GM12878 (cell line): ENCODE measurements around the gene DVL2. TPM values are rescaled to one million over a fixed set of nuclear protein-coding genes. Genes with fewer than 3 reads are reported as not detected.
A peak's percentile ranks its signal among the peaks of the same experiment; 100 is the strongest.
"Not testable (repeated sequence)": the region's sequence is repeated elsewhere in the genome, so short reads cannot be mapped to it uniquely, and the experiment has no call there.

Experiments
- ATAC-seq: fragments of 200-7000 bp; cut with Tn5 transposase; 3 replicates; pipeline ENCODE4 v1.9.1; 2020; ENCODE audit warnings: mild to moderate bottlenecking, moderate library complexity
- BruUV-seq: library from RNA; stranded (reverse); fragments of 400-500 nt; replicated peaks from 2 replicates; lab custom pipeline; 2021; lab: Mats Ljungman, UMichigan
- CTCF ChIA-PET: fragments of 300-600 bp; sonication (Branson Sonifier 250); formaldehyde crosslinking; extraction: SDS; loops from one replicate; lab custom pipeline; 2021; ENCODE audit warnings: inconsistent platforms; lab: Yijun Ruan, JAX
- POLR2A ChIA-PET: fragments of 350-600 bp; formaldehyde crosslinking; extraction: SDS; loops from one replicate; lab custom pipeline; 2021; ENCODE audit warnings: inconsistent platforms; lab: Charles Lee
- RAD21 ChIA-PET: fragments of 300-600 bp; sonication (Branson Sonifier 250); formaldehyde crosslinking; loops from one replicate; lab custom pipeline; 2023; ENCODE audit warnings: antibody characterized with exemption; ENCODE audit not compliant: unreplicated experiment; lab: Charles Lee
- SMC1A ChIA-PET: fragments of 300-600 bp; sonication (Branson Sonifier 250); formaldehyde crosslinking; loops from one replicate; lab custom pipeline; 2023; ENCODE audit not compliant: unreplicated experiment, uncharacterized antibody; lab: Charles Lee
- DNase-seq: peaks from one replicate; pipeline ENCODE4 v3.0.0-alpha.2; 2011; ENCODE audit warnings: low read depth, low spot score
- FAIRE-seq: peaks from 3 replicates; lab custom pipeline; 2011; peaks lifted over from hg19 to GRCh38; lab: Jason Lieb, UNC
- H2AFZ ChIP-seq: 2 replicates; pipeline ENCODE4 v1.6.0; 2011; ENCODE audit warnings: low read depth, low read length, control low read depth; ENCODE audit not compliant: control insufficient read depth
- H3K27ac ChIP-seq: 2 replicates; pipeline ENCODE4 v1.5.1; 2011; ENCODE audit warnings: control low read depth; ENCODE audit not compliant: control insufficient read depth, insufficient read depth
- H3K27me3 ChIP-seq, 2 experiments: replicated peaks in 1 of 2; 2 replicates each; pipeline versions ENCODE4 v1.6.0 to v1.6.1; 2011; ENCODE audit warnings: low read length in 1 of 2; ENCODE audit not compliant: control insufficient read depth in 2 of 2, insufficient read depth in 2 of 2
- H3K36me3 ChIP-seq, 2 experiments: 2 replicates each; pipeline ENCODE4 v1.5.1; 2011; ENCODE audit warnings: low read length in 1 of 2; ENCODE audit not compliant: control insufficient read depth in 2 of 2, insufficient read depth in 2 of 2
- H3K4me1 ChIP-seq: 2 replicates; pipeline ENCODE4 v1.6.1; 2011; ENCODE audit warnings: mild to moderate bottlenecking, low read length, moderate library complexity, mixed read lengths; ENCODE audit not compliant: control insufficient read depth, insufficient read depth
- H3K4me2 ChIP-seq: 2 replicates; pipeline ENCODE4 v1.6.0; 2011; ENCODE audit warnings: control low read depth; ENCODE audit not compliant: control insufficient read depth, insufficient read depth
- H3K4me3 ChIP-seq: fragments of 200-600 bp; sonication (generic); 2 replicates; pipeline ENCODE4 v1.5.1; 2016
- H3K79me2 ChIP-seq: 2 replicates; pipeline ENCODE4 v1.6.0; 2011; ENCODE audit warnings: low read length; ENCODE audit not compliant: control insufficient read depth, insufficient read depth
- H3K9ac ChIP-seq: 2 replicates; pipeline ENCODE4 v1.8.0; 2011; ENCODE audit warnings: low read length, control low read depth, mixed read lengths; ENCODE audit not compliant: control insufficient read depth, insufficient read depth
- H3K9me3 ChIP-seq: replicated peaks from 3 replicates; pipeline ENCODE4 v1.5.1; 2011; ENCODE audit warnings: mild to moderate bottlenecking, low read length; ENCODE audit not compliant: control insufficient read depth, insufficient read depth
- H4K20me1 ChIP-seq: 2 replicates; pipeline ENCODE4 v1.6.0; 2011; ENCODE audit not compliant: control insufficient read depth, insufficient read depth
- RAD21 ChIP-seq: IDR thresholded peaks from 2 replicates; pipeline ENCODE4 v1.6.1; 2011; ENCODE audit warnings: mild to moderate bottlenecking, low read depth, low read length, moderate library complexity; ENCODE audit not compliant: insufficient read depth
- SMAD5 ChIP-seq: IDR thresholded peaks from 2 replicates; pipeline ENCODE4 v1.6.1; 2016; ENCODE audit warnings: antibody characterized with exemption, low read depth
- SREBF1 ChIP-seq: IDR thresholded peaks from 2 replicates; pipeline ENCODE4 v1.6.1; 2012; ENCODE audit warnings: mild to moderate bottlenecking, low read length
- TCF12 ChIP-seq: IDR thresholded peaks from 2 replicates; pipeline ENCODE4 v1.6.1; 2011; ENCODE audit warnings: low read depth, mild to moderate bottlenecking, low read length
- WGBS: methylation state at CpG from one replicate; pipeline ENCODE4 v1.1.6; 2016; ENCODE audit warnings: low lambda C conversion rate; ENCODE audit not compliant: insufficient replicate concordance, insufficient coverage; ENCODE audit errors: missing lambda C conversion rate; 5-methylcytosine and 5-hydroxymethylcytosine counted together
- in situ Hi-C: fragments of 300-500 bp; cut with MboI; formaldehyde crosslinking; loops from 9 replicates; pipeline ENCODE4 v1.14.3; 2018; ENCODE audit warnings: mixed read lengths
- intact Hi-C: fragments of 100-400 bp; cut with micrococcal nuclease; formaldehyde crosslinking; loops from one replicate; pipeline ENCODE4 v1.14.2; 2022; ENCODE audit not compliant: unreplicated experiment
- polyA plus RNA-seq, 11 experiments: library from polyadenylated mRNA; depleted of rRNA in 4 of 11; unstranded in 6 of 11; stranded (reverse) in 5 of 11; fragments of >200 nt; fragmentation: Nextera tagmentation in 4 of 11; fragmentation: Illumina TruSeq in 1 of 11; extraction: Ambion mirVana in 4 of 11; extraction: Trizol in 1 of 11; gene quantifications; 1 replicate in 1 of 11; 2 replicates in 10 of 11; pipeline versions ENCODE4 v1.2.1 to v1.2.3, GENCODE V29; 2011 to 2016; ENCODE audit warnings: inconsistent platforms in 2 of 11, missing spikeins in 2 of 11, low read depth in 1 of 11
- total RNA-seq, 4 experiments: library from RNA; depleted of rRNA in 3 of 4; stranded (reverse); fragments of >200 nt in 3 of 4; fragmentation: Illumina TruSeq in 1 of 4; extraction: Trizol in 1 of 4; gene quantifications; 2 replicates each; pipeline versions ENCODE4 v1.2.1 to v1.2.3, GENCODE V29; 2013 to 2021

The DVL2 gene
- total and polyA plus RNA-seq, 10 of the 15 experiments (the other 5 are each of a cell fraction or from before 2014, with no cell fraction given), result 0.97 to 44.8 (median 23.2) TPM

DNA sequence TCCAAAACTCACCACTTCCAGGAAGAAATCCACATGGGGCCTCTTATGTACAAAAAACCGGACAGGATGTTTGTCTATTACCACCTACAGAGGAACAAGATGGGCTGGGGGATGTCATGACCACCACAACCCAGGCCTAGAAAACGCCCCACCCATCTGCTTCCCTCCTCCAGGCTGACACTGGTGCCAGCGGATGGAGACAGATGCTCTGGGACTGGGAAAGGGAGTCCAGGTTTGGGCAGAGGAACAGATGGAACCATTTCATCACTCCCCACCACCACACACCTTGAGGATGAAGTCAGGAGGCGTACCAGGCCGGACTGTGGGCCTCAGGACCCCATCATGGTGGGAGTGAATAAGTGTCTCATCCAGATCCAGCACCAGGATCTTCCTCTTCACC, 12.5 kb upstream of the DVL2 start:
- Histone ChIP-seq H2AFZ (no peak overlapping the region), H3K4me3 (no peak overlapping the region), H3K9ac (no peak overlapping the region), H3K4me2 (no peak overlapping the region), H3K27ac (no peak overlapping the region), H3K4me1 (peaks cover 14% of the 10 kb centered on the region), H3K27me3 (no peaks in the 10 kb centered on the region), H3K79me2 (peaks cover 52% of the 10 kb centered on the region), H4K20me1 (no peaks in the 10 kb centered on the region), H3K9me3 (no peaks in the 10 kb centered on the region), H3K36me3 (peaks cover 10 to 19% of the 10 kb centered on the region in 2 experiments; a peak in 3 of 4 replicates)
- FAIRE-seq, result no peak
- TF ChIP-seq TCF12, result no peak
- no peak for TF ChIP-seq RAD21
- no peak for TF ChIP-seq SREBF1
- TF ChIP-seq SMAD5, result no peak
- no peak for DNase-seq
- ATAC-seq, result no peak
- intact Hi-C loops (no loop called here), in situ Hi-C loops (no loop called here)
- WGBS, result 78% methylated on average over 5 of the region's 5 CpGs
- CTCF ChIA-PET, result no interaction called here
- POLR2A ChIA-PET, result no interaction called here
- RAD21 ChIA-PET, result no interaction called here
- SMC1A ChIA-PET, result no interaction called here
- no TSS peak for BruUV-seq

DNA sequence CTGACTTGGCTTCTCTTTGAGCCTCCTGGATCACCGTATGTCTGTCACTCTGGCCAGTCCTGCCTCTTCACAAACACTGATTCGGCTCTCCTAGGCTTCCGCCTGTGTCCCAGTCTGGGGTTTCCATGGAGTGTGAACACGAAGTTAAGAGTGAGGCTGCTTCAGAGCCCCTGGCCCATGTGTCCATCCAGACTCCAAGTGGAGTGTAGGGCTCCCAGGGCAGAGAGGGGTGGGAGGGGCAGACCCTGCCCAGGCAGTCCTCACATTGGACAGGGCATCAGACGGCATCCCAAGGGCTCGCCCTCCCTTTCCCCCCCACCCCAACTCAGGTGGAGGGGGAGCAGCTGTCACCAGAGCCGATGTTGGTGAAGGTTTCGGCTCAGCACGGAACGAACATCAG, 9.5 kb upstream of the DVL2 start:
- H3K4me3 ChIP-seq, H4K20me1 ChIP-seq, H3K27ac ChIP-seq, H3K4me2 ChIP-seq, RAD21 ChIA-PET, H3K27me3 ChIP-seq, ATAC-seq, H3K9me3 ChIP-seq, H3K9ac ChIP-seq, H2AFZ ChIP-seq, in situ Hi-C loops, FAIRE-seq, DNase-seq: not testable (repeated sequence)
- peaks cover 10 to 19% of the 10 kb centered on the region in 2 experiments; a peak in 3 of 4 replicates for H3K36me3 ChIP-seq
- CTCF ChIA-PET, result interaction anchor here (1.5 kb wide), 1 partner anchor 23 kb away, joined by 5 read pairs; no protein-coding TSS in a partner anchor
- TSS peak; percentile 29 for BruUV-seq
- intact Hi-C loops, result loop anchor here (5.0 kb wide), 1 partner anchor 63 kb away; the partner anchor contains the start of gene EIF5A
- POLR2A ChIA-PET, result interaction anchor here (2.1 kb wide), 1 partner anchor 23 kb away, joined by 10 read pairs; no protein-coding TSS in a partner anchor
- SMC1A ChIA-PET, result interaction anchor here (1.6 kb wide), 1 partner anchor 23 kb away, joined by 5 read pairs; no protein-coding TSS in a partner anchor
- peaks cover 19% of the 10 kb centered on the region for H3K4me1 ChIP-seq
- 89% methylated on average over 10 of the region's 10 CpGs for whole genome bisulfite sequencing
- peaks cover 44% of the 10 kb centered on the region for H3K79me2 ChIP-seq
